GM19324 (cell line): ENCODE results near the gene ACTL8.

ENCODE experiments used
- ATAC-seq: cut with Tn5 transposase; IDR thresholded peaks from one replicate; pipeline ENCODE4 v1.9.1; 2021; ENCODE audit warnings: mild to moderate bottlenecking, moderate library complexity; ENCODE audit not compliant: unreplicated experiment, low FRiP score

Gene ACTL8

DNA sequence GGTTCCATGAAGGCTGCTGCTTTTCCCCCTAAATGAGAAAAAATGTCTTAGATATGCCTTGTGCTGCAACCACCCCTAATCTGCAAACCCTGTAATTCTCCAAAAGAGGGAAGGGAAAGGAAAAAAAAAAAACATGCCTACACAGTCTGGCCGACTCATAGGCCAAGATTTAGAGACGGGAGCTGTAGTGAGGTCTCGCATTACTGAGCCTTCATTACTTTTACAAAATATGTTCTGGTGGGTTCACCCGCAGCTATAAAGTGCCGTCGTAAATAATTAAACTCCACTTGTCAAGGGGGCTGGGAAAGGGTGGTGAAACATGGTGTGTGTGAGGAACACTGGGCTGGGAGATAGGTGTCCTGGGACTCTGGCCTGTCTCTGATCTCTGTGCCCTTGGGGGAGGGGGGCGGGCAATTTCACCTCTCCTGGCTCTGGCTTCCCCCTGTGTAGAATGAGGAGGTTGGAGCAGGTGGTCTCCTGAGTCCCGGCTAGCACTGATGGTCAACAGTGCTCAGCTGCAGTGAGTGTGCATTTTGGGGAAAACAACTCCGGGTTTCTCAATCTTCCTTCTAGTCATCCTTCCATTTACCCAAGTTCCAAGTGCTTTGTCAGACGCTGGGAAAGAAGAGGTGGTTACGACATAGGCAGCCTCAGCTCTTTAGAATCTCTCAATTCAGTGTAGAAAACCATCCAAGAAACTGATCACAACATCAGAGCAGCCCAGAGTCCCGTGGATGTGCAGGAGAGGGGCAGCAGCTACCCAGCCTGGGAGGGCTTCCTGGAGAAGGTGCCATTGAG, 82.3 kb downstream of the ACTL8 start:
- no peak for ATAC-seq

DNA sequence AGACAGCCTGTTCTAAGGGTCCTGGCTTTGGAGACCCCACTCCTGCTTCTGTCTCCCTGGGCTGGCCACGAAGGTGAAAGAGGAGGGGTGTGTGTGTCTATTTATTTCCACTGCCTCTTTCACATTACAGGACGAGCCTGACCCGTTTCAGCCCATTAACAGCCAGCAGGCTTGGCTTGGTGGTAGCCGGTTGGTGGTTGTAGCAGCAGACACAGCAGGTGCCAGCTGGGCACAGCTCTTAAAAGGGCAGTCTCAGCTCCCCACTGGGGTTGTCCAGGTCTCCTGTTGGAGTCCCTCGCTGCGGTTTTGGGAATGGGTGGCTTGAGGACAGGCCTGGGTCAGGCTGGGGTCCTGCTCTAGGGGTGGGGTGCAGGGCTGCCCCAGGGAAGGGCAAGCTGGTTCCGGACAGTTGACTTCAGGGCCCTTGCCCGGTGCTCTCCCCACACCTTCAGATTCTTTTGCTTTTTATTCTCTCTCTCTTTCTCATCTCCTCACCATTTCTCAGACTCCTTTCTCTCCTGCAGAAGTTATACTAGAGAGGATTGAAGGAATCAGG, 84.6 kb downstream of the ACTL8 start:
- no peak for ATAC-seq

DNA sequence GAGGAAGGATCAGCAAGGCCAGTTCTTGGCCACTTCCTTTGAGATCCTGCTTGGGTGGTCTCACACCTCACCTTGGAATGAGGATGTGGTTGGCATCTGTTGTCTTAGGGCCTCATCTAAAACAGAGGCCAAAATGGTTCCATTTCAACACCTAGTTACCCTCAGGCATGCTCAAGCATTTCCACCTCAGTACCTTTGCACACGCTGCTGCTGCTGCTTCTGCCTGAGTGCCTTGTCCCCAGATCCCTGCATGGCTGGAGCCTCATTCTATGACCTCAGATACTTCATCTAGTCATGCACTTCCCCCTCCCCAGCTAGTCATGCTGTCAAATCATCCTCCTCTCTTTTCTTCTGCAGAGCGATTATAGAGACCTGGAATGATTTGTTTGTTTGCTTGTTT, 86.8 kb downstream of the ACTL8 start:
- no peak for ATAC-seq

DNA sequence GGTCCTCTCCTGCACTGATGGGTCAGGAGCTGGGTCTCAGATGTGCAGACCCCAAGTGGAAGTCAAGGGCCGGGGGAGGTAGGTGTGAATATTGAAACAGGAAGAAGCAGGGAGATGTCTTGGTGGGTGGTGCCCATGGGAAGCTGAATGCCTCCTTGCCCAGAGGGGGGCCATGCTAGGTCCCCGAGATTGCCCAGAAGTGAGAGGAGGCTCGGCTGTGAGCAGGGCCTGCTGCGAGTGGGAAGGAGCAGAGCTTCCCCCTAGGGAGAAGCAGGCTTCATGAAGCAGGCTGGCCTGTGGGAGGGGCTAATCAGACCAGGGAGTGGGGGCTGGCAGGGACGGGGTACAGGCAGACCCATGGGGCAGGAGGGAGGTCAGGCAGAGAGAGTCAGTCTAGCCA, 87.6 kb downstream of the ACTL8 start:
- no peak for ATAC-seq

DNA sequence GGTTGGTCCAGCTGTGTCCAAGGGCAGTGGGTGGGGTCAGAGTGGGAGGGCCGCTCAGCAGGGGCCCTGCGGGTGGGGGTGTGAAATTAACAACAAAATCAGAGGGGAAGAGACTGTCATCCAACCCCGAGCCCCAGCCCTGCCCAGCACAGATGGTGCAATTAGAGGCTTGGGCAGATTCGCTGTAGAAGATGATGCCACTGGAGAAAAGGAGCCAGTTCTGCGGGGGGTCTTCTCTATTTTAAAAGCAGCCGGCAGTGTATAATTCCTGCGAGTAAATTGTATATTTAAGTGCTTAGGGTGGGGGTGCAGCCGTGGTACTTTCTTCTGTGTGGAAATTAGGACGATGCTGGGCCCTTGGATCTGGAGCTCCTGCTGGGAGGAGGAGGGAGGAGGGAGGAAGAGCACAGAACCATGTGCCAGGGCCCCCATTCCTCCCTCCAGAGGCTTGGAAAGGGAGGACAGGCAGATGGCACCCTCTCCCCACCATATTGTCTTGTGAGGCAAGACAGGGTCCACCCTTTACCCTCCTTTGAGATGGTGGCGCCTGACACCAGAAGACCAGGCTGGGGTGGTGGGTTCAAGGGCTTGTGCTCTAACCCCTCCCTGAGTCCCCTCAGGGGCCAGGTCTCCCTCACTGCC, 89.2 kb downstream of the ACTL8 start:
- no peak for ATAC-seq

DNA sequence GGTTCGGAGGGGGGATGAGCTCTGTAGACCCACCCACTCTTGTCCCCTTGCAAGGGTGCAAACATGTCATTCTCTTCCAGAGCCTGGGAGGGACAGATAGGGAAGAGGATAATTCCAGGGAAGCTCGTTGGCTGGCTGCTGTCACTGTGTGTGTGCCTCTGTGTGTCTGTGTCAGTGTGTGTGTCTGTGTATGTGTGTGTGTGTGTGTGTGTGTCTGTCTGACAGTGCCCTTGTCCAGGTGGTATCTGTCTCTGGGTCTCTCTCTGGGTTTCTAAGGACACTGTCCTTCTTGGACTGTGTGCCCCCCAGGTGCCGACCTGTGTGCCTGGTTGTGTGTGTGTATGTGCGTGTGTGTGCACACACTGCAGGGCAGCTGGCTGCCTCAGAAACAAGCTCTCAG, 90.5 kb downstream of the ACTL8 start:
- no peak for ATAC-seq

DNA sequence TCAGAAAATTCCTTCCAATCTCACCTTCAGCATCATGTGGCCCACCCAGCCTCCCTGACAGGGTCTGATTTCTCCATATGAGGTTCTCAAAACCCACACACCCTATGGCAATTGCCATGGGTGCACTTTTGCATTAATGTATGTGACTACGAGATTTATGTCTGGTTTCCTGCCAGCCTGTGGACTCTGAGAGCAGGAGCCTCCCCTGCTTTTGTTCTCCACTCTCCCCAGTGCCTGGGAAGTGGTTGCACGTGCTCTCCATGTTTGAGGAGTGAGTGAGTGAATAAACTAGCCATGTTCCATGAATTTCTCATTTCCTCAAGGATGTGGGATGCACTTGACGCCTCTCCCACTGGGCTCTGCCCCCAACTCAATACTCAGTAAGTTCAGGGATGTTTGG, 91.2 kb downstream of the ACTL8 start:
- ATAC-seq, result no peak

DNA sequence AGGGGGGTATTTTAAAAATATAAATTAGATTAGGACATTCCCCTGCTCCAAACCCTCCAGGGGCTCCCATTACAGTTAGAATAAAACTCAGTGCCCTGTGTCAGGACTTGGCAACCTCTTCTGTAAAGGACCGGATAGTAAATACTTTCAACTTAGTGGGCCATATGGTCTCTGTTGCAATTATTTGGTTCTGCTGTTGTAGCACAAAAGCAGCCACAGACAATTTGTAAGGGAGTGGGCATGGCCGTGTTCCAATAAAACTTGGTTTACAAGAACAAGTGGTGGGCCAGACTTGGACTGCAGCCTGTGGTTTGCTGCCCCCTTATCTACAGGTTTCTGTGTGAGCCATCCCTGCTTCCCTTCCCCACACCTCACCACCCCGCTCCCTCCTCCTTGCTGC, 92.0 kb downstream of the ACTL8 start:
- ATAC-seq, result no peak

DNA sequence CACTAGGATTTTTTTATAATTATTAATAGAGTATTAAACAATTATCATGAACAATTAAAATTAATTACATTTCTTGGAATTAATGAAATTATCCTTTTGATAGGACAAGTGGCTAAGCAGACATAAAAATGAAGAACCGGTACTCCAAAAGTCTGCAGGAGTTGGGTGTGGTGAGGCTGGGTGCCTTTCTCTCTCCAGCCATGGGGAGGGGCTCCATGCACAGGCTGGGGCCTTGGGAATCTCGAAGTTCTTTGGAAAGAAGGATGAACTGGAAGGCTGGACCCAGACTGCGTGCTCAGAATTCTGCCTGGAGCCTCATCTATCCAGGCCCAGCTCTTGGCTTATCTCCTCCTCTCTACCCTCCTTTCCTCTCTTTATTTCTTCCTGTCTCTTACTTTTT, 94.1 kb downstream of the ACTL8 start:
- no peak for ATAC-seq

DNA sequence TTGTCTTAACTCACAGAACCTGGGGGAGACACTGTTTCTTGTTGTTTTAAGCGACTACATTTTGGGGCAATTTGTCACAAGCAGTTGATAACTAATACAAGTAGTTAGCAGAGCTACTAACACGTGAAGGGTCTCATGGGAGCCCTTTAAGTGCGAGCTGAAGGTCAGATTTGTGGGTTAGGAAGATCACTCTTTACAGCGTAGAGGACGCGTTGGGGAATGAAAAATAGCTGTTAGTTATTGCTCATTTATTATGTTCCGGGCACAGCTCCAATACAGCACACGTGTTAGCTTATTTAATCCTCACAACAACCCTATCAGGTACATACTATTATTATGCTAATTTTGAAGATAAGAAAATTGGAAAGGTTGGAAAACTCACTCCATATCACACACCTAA, 95.9 kb downstream of the ACTL8 start:
- ATAC-seq, result no peak

DNA sequence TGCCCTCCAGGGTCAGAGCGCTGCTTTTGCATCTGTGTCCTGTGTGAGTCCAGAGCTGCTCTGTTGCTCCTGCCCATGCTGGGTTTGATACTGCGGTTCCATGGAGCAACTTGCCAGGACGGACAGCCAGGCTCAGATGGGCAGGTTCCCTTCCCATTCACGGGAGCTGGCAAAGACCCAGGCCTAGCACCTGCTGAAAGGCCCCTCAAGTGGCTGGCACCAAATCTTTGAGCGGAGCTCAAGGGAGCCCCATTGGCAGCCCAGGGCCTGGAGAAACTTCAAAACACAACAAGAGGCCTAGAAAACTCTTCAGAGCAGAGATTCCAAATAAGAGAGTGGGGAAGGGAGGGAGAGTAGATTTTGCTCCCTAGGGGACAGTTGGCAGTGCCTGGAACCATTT, 97.2 kb downstream of the ACTL8 start:
- ATAC-seq, result no peak

DNA sequence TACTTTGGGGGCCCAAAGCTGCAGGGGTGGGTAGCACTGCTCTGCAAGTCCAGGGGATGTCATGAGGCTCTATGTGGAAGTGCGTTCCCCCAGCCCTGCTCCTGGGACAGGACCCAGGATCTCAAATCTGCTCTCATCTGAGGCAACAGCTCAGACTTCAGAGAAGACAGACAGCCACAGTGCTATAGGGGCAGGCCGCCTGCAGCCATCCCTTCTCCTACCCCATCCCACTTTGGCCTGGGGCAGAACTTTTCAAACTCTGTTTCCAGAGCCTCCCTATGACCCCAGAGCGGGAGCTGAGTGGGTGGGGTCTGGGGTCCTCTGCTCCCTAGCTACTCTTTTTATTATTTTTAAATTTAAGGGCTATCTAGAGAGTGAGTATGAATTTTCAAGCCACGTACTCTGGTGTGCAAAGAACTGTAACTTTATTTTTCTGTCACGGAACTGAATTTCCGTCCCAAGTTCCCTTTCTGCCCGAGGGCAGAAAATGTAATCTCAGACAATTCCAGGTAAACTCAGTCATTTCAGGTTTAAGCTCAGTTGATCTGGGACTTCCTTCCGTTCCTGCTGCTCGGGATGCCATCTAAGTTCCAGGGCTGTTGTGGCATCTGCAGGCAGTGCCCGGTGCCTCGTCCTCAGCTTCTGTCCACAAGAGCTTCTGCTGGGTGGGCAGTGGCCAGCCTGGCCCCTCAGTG, 98.3 kb downstream of the ACTL8 start:
- no peak for ATAC-seq

DNA sequence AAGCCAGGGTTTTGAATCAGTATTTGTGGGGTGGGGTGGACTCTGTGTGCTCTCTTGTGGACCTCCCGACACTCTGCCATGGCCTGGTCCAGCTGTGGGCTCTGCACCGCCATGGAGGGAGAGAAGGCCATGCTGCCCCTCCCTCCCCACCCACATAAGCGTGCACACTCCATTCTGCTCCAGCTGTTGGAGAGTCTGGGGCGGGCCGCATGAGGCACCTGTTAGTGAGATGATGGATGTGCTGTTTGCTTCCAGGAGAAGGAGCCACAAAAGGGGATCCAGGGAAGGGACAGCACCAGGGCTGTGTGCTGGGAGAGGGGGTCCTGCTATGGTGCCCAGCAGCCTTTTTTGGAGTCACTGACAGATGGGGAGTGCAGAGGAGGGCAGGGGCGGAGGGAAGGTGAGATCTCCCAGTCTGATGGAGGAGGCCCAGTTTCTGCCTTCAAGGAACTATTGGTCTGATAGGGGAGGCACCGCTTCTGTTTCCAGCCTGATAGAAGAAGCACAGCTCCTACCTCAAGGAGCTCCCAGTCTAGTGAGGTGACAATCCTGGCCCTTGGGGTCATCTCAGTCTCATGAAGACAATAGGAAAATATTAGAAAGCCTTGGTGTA, 101.5 kb downstream of the ACTL8 start:
- ATAC-seq, result no peak

DNA sequence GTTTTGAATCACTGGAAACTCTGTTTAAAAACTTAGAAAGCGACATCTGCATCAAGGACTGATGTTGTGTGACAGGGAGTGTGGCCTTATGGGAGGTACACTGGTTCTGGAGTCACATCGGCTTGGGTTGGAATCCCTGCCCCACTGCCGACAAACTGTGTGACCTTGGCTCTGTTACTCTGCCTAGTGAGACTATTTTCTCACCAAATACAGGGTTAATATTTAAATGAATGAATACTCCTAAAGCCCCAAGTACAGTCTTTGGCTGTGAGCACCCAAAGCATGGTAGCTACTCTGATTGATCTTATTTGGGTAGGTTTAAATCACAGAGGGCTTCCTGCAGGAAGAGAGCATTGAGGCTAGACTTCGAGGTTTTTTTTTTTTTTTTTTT, 102.0 kb downstream of the ACTL8 start:
- ATAC-seq, result no peak

DNA sequence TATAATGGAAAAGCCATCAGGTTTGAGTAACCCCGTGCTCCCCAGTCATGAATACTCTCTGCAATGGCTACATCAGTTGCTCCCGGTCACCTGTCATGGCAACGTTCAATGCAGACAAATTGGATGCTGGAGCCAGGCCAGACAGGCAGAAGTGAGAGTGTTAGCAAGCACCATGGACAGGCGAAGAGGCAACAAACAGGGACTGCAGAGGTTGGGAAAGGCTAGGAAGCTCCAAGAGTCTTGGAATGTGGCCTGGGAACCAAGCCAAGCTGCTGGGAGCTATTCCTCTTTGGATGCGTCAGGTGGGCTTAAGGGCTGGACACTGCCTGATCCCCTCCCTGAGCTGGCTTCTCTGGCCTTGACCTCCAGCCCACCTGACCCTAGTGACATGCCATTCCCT, 102.9 kb downstream of the ACTL8 start:
- ATAC-seq, result no peak

DNA sequence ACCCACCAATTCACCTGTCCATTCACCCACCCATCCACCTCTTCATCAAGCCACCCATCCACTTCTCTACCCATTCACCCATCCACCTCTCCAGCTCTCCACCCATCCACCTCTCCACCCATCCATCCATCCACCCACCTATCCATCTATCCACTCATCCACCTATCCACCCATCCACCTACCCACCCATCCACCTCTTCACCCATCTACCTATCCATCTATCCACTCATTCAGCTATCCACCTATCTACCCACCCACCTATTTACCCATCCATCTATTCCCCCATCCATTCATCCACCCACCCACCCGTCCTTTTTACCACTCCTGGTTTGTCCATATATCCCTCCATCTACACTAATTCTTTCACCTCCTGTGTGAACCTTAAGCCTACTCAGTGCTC, 105.7 kb downstream of the ACTL8 start:
- no peak for ATAC-seq

DNA sequence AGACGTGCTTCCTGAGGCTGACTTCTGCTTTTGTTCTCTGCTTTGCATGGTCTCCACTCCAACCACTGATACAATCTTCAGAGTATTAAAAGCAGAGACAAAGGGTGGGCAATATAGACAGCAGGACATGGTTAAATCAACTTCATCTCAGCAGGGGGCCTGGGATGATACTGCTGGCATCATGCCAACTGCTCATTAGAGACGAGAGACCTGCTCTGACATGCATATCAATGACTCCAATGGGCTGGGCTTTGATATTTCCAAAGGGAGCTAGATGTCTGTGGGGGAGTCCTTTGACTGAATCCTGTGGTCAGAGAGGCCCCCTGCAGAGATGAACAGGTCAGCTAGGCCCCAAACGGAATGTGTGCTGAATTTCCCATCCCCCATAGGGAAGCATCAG, 106.6 kb downstream of the ACTL8 start:
- no peak for ATAC-seq

DNA sequence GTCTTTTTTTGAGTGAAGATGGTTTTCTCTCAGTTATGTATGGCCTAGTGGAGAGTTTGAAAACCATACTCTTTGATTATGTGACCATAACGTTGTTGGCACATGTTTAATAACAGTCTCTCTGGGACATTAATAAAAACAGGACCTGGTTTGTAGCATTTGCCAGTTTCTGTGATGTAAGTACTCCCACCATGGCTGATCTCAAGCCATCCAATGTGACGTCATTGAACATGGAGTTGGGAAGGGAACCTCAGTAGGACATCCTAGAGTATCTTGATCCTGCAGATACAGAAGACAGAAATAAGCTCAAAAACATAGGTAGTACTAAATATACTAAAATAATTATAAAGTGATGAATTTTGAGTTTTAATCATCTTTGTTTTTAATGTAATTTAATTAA, 107.0 kb downstream of the ACTL8 start:
- no peak for ATAC-seq

DNA sequence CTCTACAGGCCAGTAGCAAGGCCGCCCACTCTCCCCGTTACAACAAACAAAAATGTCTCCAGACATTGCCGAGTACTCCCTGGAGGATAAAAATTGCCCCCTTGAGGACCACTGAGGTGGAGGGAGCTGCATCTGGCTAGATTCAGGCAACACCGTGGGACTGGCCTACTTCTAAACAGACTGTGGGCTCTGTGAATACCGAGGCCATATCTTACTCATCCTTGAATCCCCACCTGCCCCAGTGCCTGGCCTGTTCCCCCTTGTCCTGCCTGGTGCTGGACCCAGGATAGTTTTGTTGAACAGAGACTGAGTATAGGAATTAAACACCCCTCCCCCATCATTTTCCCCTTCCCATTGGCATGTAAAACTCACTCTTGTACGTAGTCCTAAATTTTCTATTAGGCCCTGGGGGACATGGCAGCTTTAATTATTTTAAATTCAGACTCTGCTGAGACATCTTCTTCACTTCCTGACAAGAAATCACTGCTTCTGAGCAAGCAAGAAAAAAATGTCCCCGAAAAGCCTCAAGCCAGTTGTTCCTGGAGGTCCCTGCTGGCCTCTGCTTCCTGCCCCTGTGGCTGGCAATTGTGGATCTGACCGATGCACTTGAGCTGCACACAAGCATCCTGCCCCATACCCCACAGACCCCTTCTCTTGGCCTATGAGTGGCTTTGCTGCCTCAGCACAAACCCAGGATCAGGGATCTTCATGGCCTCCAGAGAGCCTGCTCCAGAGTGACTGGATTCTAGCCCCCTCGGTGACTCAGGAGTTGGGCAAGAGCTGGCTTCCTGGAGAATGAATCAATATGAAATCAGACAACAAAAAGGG, 111.0 kb downstream of the ACTL8 start:
- ATAC-seq, result no peak

DNA sequence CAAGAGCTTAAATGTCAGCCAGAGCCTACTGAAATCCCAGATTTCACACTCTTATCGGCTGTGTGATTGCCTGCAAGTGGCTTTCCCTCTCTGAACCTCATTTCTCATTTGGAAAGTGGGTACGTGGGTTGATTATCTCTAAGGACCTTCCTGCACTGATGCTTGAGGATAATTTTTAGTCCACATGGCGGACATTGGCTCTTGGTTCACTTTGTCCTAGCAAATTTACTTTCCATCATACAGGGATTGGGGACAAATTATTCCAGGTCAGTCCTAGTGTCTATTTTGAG, 111.6 kb downstream of the ACTL8 start:
- ATAC-seq, result no peak
